Measurements from ENCODE around the gene GMFB.

DNA sequence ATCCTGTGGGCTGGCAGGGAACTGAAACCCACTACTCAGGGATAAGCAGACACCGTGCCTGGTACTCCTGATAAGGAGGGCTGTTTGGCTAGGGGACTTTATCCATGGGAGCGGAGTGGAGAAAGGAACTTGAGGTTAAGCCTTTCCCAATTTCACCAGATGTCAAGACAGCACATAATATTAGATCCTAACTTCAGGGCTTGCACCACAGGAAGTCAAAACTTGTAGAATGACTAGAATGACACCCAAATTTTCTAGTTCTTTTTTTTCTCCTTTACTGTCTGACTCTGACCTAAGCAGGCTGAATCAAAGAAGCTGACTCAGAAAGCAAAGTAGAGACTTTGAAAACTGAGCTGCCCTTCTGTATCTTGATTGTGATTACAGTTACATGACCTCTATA, 13.8 kb upstream of the GMFB start:
- TF ChIP-seq POLR2A (IDR thresholded peaks at IDR 0.05) (no peak), EP300 (IDR thresholded peaks at IDR 0.05) (no peak), POLR2AphosphoS5 (IDR thresholded peaks at IDR 0.05) (no peak)
- TF ChIP-seq, protein P1, sequence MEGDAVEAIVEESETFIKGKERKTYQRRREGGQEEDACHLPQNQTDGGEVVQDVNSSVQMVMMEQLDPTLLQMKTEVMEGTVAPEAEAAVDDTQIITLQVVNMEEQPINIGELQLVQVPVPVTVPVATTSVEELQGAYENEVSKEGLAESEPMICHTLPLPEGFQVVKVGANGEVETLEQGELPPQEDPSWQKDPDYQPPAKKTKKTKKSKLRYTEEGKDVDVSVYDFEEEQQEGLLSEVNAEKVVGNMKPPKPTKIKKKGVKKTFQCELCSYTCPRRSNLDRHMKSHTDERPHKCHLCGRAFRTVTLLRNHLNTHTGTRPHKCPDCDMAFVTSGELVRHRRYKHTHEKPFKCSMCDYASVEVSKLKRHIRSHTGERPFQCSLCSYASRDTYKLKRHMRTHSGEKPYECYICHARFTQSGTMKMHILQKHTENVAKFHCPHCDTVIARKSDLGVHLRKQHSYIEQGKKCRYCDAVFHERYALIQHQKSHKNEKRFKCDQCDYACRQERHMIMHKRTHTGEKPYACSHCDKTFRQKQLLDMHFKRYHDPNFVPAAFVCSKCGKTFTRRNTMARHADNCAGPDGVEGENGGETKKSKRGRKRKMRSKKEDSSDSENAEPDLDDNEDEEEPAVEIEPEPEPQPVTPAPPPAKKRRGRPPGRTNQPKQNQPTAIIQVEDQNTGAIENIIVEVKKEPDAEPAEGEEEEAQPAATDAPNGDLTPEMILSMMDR (IDR thresholded peaks at IDR 0.05), result no peak

Measured in stomach (tissue), 4 donors.